Esophagus muscularis mucosa (tissue), 4 donors: ENCODE results near the gene NME8.

Experiments used
- EP300 ChIP-seq: sonication (generic); formaldehyde crosslinking; IDR thresholded peaks from one replicate; pipeline ENCODE4 v1.6.1; 2017; ENCODE audit warnings: antibody characterized with exemption
- POLR2A ChIP-seq: fragments of 450-650 bp; IDR thresholded peaks from one replicate; pipeline ENCODE4 v1.6.1; 2017; ENCODE audit warnings: antibody characterized with exemption, moderate library complexity, mild to moderate bottlenecking, low read depth
- TF ChIP-seq, protein P1 (sequence below), 3 experiments: fragments of 200-600 bp in 2 of 3; fragments of 450-650 bp in 1 of 3; sonication (generic) in 2 of 3; IDR thresholded peaks; one replicate each; pipeline ENCODE4 v1.5.1; 2017 to 2019; ENCODE audit warnings: antibody characterized with exemption in 3 of 3, mild to moderate bottlenecking in 2 of 3, moderate library complexity in 1 of 3

GRCh38 chr7:37916673-37917660 is 68.6 kb downstream of the NME8 start, which contains the start of gene SFRP4:
- TF ChIP-seq, protein P1, sequence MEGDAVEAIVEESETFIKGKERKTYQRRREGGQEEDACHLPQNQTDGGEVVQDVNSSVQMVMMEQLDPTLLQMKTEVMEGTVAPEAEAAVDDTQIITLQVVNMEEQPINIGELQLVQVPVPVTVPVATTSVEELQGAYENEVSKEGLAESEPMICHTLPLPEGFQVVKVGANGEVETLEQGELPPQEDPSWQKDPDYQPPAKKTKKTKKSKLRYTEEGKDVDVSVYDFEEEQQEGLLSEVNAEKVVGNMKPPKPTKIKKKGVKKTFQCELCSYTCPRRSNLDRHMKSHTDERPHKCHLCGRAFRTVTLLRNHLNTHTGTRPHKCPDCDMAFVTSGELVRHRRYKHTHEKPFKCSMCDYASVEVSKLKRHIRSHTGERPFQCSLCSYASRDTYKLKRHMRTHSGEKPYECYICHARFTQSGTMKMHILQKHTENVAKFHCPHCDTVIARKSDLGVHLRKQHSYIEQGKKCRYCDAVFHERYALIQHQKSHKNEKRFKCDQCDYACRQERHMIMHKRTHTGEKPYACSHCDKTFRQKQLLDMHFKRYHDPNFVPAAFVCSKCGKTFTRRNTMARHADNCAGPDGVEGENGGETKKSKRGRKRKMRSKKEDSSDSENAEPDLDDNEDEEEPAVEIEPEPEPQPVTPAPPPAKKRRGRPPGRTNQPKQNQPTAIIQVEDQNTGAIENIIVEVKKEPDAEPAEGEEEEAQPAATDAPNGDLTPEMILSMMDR (IDR thresholded peaks at IDR 0.05), result peak; percentile 46 to 66 (median 58)
- TF ChIP-seq POLR2A, result no peak
- TF ChIP-seq EP300, result no peak
